Right atrium auricular region (tissue), 2 donors: ENCODE results near the gene NDUFA11. TPM values are rescaled to one million over a fixed set of nuclear protein-coding genes. Genes with fewer than 3 reads are reported as not detected.
"Not testable (repeated sequence)": the region's sequence is repeated elsewhere in the genome, so short reads cannot be mapped to it uniquely, and the experiment has no call there.

Experiments used
- DNase-seq: peaks from one replicate; pipeline ENCODE4 v3.0.0-alpha.2; 2019; ENCODE audit warnings: low spot score
- H3K27ac ChIP-seq, 2 donors: fragments of 200-600 bp; sonication (generic); 1 replicate in 1 of 2; 2 replicates in 1 of 2; pipeline ENCODE4 v1.5.1; 2016 to 2019
- H3K27me3 ChIP-seq, 2 donors: fragments of 200-600 bp; sonication (generic); one replicate each; pipeline versions ENCODE4 v1.5.1 to v1.6.0; 2017 to 2019
- H3K36me3 ChIP-seq: fragments of 200-600 bp; sonication (generic); one replicate; pipeline ENCODE4 v1.5.1; 2016
- H3K4me1 ChIP-seq, 2 donors: fragments of 200-600 bp; sonication (generic); one replicate each; pipeline versions ENCODE4 v1.5.1 to v1.6.0; 2017 to 2019
- H3K4me3 ChIP-seq, 2 donors: fragments of 200-600 bp; sonication (generic); 1 replicate in 1 of 2; 2 replicates in 1 of 2; pipeline ENCODE4 v1.5.1; 2017 to 2019; ENCODE audit warnings: mild to moderate bottlenecking in 1 of 2, moderate library complexity in 1 of 2
- H3K9me3 ChIP-seq, 2 donors: fragments of 200-600 bp; sonication (generic); one replicate each; pipeline ENCODE4 v1.5.1; 2019
- total RNA-seq, 2 donors: library from RNA; depleted of rRNA; stranded (reverse); fragments of >200 nt; gene quantifications; one replicate each; pipeline ENCODE4 v1.1.0, GENCODE V29; 2016
- TF ChIP-seq, protein P1 (sequence below), 2 donors: fragments of 200-600 bp; sonication (generic); IDR thresholded peaks; one replicate each; pipeline ENCODE4 v1.5.1; 2019; ENCODE audit warnings: antibody characterized with exemption in 2 of 2

NDUFA11 gene
- total RNA-seq, 2 donors from 2014 or later, result 368 to 648 TPM

DNA sequence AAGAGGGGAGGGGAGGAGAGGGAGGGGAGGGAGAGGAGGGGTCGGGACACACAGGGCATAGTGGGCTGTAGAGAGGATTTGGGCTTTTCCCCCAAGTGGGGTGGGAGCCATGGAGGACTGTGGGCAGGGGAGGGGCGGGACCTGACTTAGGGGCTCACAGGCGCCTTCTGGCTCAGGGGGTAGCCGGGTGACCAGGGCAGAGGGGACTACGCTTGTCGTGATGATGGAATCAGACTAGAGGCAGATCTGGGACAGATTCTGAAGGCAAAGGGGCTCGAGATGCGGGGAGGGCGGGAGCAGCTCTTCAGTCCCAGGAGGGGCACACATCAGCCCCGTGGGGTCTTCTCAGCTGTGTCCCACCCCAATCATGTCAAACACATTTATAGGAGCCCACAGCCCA, 13.5 kb downstream of the NDUFA11 start:
- Histone ChIP-seq H3K27ac (no peak overlapping the region), H3K9me3 (no peaks in the 10 kb centered on the region), H3K4me1 (peaks cover 0 to 34% of the 10 kb centered on the region in 2 donors), H3K27me3 (no peaks in the 10 kb centered on the region), H3K4me3 (no peak overlapping the region), H3K36me3 (peaks cover 1% of the 10 kb centered on the region)
- DNase-seq, result no peak
- TF ChIP-seq, protein P1, sequence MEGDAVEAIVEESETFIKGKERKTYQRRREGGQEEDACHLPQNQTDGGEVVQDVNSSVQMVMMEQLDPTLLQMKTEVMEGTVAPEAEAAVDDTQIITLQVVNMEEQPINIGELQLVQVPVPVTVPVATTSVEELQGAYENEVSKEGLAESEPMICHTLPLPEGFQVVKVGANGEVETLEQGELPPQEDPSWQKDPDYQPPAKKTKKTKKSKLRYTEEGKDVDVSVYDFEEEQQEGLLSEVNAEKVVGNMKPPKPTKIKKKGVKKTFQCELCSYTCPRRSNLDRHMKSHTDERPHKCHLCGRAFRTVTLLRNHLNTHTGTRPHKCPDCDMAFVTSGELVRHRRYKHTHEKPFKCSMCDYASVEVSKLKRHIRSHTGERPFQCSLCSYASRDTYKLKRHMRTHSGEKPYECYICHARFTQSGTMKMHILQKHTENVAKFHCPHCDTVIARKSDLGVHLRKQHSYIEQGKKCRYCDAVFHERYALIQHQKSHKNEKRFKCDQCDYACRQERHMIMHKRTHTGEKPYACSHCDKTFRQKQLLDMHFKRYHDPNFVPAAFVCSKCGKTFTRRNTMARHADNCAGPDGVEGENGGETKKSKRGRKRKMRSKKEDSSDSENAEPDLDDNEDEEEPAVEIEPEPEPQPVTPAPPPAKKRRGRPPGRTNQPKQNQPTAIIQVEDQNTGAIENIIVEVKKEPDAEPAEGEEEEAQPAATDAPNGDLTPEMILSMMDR (IDR thresholded peaks at IDR 0.05), result no peak

DNA sequence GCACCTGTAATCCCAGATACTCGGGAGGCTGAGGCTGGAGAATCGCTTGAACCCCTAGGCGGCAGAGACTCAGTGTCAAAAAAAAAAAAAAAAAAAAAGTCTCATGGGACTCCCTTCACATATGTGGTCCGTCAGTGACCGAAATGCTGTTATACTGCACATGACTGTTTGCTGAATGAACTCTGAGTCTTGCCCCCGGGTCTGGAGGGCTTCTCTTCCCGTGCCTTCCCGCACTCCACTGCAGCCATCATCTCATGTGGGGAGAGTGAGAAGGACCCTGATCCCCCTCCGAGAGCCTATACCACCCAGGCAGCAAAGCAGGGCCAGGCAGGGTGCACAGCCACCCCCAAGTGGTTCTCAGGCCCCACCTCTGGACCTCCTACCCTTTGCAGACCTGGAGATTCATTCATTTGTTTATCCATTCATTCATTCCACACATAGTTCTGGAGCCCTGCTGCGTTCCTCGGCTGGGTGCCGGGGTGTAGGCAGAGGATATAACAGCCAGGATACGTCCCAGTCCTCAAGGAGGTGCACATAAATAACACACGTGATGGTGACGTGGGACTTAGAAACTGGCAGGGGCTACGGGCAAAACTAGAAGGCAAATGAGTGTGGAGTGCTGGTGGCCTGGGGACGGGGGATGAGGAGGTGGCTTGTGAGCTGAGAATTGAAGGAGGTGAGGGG, 14.2 kb downstream of the NDUFA11 start:
- TF ChIP-seq, protein P1 (IDR thresholded peaks at IDR 0.05), result no peak
- DNase-seq, result no peak
- no peak overlapping the region for H3K4me3 ChIP-seq
- no peaks in the 10 kb centered on the region for H3K9me3 ChIP-seq
- no peak overlapping the region for H3K27ac ChIP-seq
- peaks cover 0 to 28% of the 10 kb centered on the region in 2 donors for H3K4me1 ChIP-seq
- H3K36me3 ChIP-seq, result no peaks in the 10 kb centered on the region
- no peaks in the 10 kb centered on the region for H3K27me3 ChIP-seq

DNA sequence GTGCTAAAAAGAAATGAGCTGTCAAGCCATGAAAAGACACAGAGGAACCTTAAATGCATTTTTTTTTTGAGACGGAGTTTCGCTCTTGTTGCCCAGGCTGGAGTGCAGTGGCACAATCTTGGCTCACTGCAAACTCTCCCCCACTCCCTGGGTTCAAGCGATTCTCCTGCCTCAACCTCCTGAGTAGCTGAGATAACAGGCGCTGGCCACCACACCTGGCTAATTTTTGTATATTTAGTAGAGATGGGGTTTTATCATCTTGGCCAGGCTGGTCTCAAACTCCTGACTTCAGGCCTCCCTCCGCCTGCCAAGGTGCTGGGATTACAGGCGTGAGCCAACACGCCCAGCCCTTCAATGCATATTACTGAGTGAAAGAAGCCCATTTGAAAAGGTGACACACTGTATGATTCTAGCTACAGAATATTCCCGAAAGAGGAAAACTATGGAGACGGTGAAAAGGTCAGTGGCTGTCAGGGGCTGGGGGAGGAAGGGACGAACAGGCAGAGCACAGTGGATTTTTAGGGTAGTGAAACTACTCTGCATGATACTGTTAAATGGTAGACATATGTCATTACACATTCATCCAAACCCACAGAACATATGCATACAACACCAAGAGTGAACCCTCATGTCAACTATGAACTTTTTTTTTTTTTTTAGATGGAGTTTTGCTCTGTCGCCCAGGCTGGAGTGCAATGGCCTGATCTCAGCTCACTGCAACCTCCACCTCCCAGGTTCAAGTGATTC, 19.4 kb downstream of the NDUFA11 start:
- H3K36me3 ChIP-seq, H3K4me3 ChIP-seq, DNase-seq, H3K9me3 ChIP-seq, H3K27me3 ChIP-seq: not testable (repeated sequence)
- Histone ChIP-seq H3K27ac (peak overlapping the region in 1 of 2 donors; percentile 67), H3K4me1 (peaks cover 0 to 11% of the 10 kb centered on the region in 2 donors)

DNA sequence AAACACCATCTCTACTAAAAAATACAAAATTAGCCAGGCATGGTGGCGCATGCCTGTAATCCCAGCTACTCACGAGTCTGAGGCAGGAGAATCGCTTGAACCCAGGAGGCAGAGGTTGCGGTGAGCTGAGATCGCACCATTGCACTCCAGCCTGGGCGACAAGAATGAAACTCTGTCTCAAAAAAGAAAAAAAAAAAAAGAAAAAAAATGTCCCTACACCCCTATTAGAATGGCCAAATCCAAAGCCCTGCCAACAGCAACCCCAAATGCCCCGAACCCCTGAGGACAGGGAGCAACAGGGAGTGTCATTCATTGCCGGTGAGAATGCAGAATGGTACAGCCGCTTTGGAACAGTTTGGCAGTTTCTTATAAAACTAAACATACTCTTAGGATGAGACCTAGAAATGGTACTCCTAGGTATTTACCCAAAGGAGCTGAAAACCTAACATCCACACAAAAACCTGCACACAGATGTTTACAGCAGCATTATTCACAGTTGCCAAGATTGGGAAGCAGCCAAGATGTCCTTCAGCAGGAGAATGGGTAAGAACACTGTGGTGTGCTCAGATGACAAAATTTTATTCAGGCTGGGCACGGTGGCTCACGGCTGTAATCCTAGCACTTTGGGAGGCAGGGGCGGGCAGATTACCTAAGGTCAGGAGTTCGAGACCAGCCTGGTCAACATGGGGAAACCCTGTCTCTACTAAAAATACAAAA, 20.3 kb downstream of the NDUFA11 start:
- not testable (repeated sequence) for H3K9me3 ChIP-seq, H3K36me3 ChIP-seq, DNase-seq, H3K27me3 ChIP-seq, H3K4me3 ChIP-seq
- peak overlapping the region in 1 of 2 donors; percentile 67 for H3K27ac ChIP-seq
- peaks cover 0 to 11% of the 10 kb centered on the region in 2 donors for H3K4me1 ChIP-seq

DNA sequence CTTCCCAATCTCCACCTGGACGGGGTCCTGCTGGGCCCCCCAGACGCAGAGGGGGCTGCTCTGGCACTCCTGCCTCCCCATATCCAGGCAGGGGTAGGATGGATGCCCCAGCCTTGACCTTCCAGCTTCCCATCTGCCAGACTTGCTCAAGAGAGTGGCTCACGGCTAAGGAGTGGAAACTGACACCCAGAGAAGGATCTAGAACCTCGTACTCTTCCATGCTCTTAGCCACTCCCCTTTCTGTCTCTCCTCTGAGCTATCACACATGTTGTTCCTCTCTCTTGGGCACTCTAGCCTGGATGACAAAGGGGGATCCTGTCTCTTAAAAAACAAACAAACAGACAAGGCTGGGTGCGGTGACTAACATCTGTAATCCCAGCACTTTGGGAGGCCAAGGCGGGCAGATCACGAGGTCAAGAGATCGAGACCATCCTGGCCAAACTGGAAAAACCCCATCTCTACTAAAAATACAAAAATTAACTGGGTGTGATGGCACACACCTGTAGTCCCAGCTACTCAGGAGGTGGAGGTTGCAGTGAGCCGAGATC, 21.1 kb downstream of the NDUFA11 start:
- H3K27ac ChIP-seq, result peak overlapping the region; percentile 51 to 67
- no peaks in the 10 kb centered on the region for H3K36me3 ChIP-seq
- H3K9me3 ChIP-seq, result no peaks in the 10 kb centered on the region
- no peaks in the 10 kb centered on the region for H3K27me3 ChIP-seq
- DNase-seq, result no peak
- H3K4me3 ChIP-seq, result no peak overlapping the region
- TF ChIP-seq, protein P1 (IDR thresholded peaks at IDR 0.05), result no peak
- H3K4me1 ChIP-seq, result peaks cover 0 to 11% of the 10 kb centered on the region in 2 donors

DNA sequence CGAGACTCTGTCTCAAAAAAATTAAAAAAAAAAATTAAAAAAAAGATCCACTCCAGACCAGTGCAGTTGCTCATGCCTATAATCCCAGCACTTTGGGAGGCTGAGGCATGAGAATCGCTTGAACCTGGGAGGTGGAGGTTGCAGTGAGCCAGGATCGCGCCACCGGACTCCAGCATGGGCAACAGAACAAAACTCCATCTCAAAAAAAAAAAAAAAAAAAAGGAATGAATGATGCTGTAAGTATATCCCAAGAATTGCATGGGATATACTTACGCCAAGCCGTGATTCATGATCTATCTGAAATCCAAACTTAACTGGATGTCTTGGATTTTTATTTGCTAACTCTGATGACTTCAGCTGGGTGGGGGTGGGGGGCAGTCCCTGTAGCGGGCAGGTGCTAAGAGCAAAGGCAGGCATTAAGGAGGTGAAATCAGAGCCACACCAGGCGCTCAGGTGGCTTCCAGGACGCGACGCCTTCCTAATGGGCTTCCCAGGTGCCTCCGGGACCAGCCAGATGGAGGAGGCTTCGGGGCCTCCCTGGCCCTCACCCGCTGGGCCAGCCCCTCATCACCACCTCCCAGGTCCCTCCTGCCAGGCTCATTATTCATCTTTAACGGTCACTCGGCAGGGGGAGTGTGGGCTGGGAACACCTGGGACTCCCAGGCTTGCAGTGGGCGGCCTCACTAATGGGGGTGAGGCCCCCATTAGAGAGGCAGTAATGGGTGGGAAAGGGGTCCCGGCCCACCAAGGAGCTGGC, 21.9 kb downstream of the NDUFA11 start:
- TF ChIP-seq, protein P1 (IDR thresholded peaks at IDR 0.05), result no peak
- Histone ChIP-seq H3K36me3 (no peaks in the 10 kb centered on the region), H3K4me1 (peaks cover 0 to 11% of the 10 kb centered on the region in 2 donors), H3K27me3 (no peaks in the 10 kb centered on the region), H3K27ac (peak overlapping the region; percentile 51 to 84), H3K9me3 (no peaks in the 10 kb centered on the region), H3K4me3 (no peak overlapping the region)
- DNase-seq, result no peak
